Bone marrow (tissue), 2 donors: ENCODE measurements around the gene LDHA.
A peak's percentile ranks its signal among the peaks of the same experiment; 100 is the strongest.

Experiments
- DNase-seq, 2 donors: peaks; one replicate each; lab custom pipeline; 2025; lab: John Stamatoyannopoulos, UW

Gene LDHA

DNA sequence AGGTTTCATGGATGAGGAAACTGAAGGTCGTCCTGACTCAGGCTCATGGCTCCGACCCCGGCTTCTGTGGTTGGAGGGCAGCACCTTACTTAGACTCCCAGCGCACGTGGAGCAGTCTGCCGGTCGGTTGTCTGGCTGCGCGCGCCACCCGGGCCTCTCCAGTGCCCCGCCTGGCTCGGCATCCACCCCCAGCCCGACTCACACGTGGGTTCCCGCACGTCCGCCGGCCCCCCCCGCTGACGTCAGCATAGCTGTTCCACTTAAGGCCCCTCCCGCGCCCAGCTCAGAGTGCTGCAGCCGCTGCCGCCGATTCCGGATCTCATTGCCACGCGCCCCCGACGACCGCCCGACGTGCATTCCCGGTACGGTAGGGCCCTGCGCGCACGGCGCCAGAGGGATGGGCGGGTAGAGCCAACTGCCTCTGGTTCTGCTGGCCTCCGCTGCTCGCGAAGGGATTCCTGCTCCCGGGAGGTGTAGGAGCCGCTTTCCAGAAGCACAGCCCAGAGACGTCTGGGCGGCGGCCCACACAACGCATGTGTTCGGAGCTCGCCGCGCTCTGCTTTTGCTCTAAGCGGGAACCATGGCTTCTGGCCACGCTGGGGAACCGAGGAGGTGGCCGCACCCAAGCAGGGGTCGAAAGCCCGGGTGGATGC, at the start of gene LDHA:
LDHA (plus strand) TSS at position 289 of the 653 bp plus-strand sequence. CDS start 2,280 bp downstream, outside the sequence.
- DNase-seq, result peak; percentile 86 to 88

DNA sequence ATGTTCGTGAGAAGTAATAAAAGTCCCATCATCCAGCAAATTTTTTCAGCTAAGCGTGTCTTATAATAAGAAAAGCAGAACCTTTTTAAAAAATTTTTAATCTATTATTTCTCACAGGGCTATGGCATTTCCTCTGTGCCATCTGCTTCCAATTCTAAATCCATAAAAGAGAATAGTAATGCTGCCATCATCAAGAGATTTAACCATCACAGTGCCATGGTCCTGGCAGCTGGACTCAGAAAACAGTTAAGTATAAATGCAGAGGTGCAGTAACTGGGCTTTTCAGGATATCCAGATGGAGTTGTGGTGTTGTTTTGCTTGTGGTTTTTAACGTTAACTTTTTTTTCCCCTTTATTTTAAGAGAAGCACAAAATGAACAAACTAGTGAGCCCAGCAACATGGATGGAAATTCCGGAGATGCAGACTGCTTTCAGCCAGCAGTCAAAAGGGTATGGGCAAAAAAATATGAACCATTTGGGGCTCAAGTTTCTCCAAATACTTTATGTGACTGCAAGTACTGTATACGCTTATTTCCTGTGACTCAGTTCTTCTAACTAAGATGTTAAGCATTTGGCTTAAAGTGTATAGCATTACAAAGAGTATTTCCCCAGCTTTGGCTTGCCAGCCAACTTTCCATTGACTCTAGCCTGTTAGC, 46.8 kb upstream of the LDHA start:
- no peak for DNase-seq

DNA sequence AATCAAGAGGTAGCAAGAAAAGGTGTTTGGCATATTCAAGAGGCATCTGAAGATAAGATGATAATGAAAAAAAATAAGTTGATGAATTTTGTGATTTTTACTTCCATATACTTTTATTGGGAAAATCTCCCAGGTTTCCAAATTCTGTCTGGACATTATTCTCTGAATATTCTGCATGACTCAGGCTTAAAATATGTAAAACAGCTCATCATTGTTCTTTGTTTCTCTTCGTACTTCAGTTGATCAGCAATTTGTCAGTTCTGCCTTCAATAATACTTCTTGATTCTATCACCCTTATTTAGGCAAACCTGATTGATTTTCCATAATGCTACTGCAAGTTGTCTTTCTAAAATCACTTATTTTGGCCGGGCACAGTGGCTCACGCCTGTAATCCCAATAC, 41.8 kb upstream of the LDHA start:
- no peak for DNase-seq

DNA sequence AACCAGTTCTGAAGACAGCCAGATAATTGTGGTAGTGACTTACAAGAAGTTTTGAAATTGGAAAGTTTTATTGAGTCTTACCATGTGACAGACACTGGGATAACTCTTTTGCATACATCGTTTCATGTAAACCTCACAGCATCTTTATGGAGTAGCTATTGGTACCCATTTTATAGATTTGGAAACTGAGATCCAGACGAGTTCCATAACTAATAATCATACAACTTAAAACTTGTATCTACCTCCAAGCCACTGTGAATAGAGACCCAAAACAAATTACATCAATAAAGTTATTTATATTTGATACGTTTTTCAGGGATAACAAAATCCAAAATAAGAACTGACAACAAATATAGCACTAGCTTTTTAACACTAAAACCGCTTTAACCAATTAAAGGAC, 35.7 kb upstream of the LDHA start:
- no peak for DNase-seq

DNA sequence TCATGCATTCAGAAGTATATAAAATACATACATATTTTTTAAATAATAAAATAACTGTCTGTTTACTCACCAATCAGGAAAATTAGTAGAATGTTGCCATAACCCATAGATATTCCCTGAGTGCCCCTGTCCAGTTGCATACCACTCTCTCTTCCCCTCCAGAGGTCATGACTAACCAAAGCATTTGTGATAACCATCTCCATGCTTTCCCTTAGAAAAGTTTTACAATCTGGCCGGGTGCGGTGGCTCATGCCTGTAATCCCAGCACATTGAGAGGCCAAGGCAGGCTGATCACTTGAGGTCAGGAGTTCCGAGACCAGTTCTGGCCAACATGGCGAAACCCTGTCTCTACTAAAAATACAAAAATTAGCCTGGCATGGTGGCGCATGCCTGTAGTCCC, 33.2 kb upstream of the LDHA start:
- DNase-seq, result no peak

DNA sequence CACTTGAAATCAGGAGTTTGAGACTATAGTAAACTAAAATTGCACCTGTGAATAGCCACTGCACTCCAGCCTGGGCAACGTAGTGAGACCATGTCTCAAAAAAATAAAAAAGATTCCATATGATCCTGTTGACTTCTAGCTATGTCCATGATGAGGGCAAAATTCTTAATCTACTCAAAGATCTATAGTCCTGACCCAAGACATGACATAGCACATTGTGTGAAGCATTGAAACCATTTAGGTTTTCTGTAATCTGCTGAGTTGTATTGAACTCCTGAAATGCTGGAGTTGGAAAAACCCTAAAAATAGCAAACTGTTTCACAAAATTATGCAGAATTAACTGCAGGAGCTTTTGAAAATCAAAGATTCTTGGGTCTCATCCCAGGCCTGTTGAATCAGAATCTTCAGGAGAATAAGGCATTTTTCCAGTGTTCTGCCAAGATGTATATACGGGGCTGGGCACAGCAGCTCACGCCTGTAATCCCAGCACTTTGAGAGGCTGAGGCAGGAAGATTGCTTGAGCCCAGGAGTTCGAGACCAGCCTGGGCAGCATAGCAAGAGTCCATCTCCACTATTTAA, 29.8 kb upstream of the LDHA start:
- DNase-seq, result no peak

- DNase-seq, result no peak
Observed at GRCh38 chr11:18365741-18366140, 28.6 kb upstream of the LDHA start.

GRCh38 chr11:18366286-18366685, 28.1 kb upstream of the LDHA start:
- peak in 1 of 2 donors; percentile 56 for DNase-seq

DNA sequence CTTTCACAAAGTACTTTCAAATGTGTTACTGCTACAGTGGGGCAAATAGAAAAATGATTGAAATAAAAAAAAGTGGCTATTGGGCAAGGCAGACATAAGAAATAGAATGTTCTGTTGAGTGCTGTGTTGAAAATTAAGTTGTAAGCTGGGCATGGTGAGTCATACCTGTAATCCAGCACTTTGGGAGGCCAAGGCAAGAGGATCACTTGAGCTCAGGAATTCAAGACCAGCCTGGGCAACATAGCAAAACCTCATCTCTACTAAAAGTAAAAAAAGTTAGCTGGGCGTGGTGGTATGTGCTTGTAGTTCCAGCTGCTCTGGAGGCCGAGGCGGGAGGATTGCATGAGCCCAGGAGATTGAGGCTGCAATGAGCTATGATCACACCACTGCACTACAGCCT, 26.9 kb upstream of the LDHA start:
- no peak for DNase-seq

GRCh38 chr11:18368221-18368620, 26.1 kb upstream of the LDHA start:
- peak in 1 of 2 donors; percentile 50 for DNase-seq

DNA sequence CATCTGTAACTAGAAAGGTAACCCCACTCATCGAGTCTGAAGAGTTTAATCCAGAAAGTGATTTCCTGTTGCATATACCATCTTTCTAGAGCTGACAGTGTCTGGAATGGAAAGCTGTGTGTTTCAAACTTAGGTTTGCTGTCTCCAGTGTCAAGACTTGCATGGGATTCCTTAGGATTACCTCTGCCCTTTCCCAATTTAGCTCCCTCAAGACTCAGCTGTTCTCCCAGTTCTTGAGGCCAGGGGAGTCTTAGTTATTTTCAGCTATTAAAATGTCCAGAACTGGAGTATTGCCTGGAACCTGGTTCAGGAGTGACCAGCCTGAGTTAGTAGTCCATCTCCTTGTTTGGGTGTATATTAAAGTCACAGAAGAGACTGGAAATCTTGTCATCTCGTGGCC, 25.0 kb upstream of the LDHA start:
- DNase-seq, result no peak

- DNase-seq, result no peak
Observed at GRCh38 chr11:18371279-18371678, 23.1 kb upstream of the LDHA start.

- no peak for DNase-seq
Observed at GRCh38 chr11:18372201-18372600, 22.2 kb upstream of the LDHA start.

GRCh38 chr11:18374956-18375355, 19.4 kb upstream of the LDHA start:
- no peak for DNase-seq

GRCh38 chr11:18375941-18376340, 18.4 kb upstream of the LDHA start:
- no peak for DNase-seq

- DNase-seq, result no peak
Observed at GRCh38 chr11:18379201-18379600, 15.2 kb upstream of the LDHA start.

DNA sequence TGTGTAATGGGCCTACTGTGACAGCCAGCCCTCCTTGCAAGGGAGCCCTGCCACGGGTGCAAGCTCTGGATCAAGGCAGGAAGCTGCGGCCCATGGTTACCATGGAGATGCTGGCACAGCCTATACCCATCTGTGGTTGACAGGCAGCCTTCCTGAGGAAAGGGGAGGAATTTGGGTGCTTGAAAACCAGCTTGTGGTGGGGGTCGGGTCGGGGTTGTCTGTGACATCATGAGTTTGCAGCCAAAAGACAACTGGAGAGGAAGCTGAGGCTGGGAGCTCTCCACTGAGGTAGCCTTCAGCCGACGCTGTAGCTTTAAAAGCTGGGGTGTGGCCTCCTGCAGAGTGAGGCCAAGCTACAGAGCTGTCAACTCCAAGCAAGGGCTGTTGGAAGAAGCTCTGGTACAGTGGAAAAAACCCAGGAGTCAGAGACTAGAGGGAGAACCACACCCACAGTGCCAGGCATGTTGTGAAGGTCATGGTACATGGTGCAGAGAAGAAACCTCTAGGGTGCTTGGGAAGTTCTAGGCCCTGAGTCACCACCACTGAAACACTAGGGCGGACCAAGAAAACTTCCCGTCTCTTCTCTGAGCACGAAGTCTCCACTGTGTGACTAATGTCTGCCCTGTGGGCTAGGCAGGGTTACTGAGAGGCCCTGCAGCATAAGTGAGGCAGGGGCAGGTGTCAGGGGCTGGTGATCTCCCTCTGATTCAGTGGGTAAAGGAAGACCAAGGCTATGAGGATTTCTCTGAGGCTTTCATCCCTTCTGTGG, 10.8 kb upstream of the LDHA start:
- peak; percentile 54 to 94 for DNase-seq

DNA sequence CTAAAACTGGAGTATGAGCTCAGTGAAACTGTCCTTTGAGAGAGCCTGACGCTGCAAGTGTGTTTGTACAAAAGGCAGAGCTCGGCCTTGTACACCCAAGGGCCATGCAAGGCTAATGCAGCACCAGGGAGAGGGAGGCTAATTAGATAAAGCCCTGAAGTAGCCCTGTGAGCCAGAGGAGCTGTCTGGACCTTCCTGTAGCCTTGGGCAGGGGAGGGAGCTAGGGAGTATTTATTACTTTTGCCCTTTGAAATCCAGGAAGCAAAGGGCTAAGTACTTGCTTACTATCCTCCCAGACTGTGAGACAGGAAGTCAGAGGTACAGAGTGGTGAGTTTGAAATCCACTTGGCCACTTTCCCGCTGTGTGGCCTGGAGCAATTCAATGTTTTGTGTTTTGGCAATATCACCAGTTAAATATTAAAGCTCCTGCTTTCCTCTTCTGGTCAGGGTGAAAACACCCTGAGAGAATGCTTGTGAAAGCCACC, 10.2 kb upstream of the LDHA start:
- peak; percentile 47 to 50 for DNase-seq

DNA sequence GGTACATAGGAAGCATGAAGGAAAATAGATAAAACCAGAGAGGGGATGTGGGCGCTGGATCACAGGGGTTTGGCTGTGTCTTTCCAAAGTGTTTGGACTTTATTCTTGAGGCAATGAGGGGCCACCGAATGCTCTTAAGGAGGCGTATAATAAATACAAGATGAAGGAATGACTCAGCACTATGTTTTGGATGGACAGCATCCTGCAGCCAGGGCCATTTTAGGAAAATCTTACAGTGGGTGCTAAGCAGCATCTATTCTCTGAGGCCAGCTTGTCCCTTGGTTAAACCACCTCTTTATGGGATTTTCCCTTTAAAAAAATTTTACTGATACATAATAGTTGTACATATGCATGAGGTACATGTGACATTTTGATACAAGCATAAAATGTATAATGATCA, 4.3 kb upstream of the LDHA start:
- no peak for DNase-seq

- no peak for DNase-seq
Observed at GRCh38 chr11:18392434-18393321, 1.7 kb upstream of the LDHA start.

DNA sequence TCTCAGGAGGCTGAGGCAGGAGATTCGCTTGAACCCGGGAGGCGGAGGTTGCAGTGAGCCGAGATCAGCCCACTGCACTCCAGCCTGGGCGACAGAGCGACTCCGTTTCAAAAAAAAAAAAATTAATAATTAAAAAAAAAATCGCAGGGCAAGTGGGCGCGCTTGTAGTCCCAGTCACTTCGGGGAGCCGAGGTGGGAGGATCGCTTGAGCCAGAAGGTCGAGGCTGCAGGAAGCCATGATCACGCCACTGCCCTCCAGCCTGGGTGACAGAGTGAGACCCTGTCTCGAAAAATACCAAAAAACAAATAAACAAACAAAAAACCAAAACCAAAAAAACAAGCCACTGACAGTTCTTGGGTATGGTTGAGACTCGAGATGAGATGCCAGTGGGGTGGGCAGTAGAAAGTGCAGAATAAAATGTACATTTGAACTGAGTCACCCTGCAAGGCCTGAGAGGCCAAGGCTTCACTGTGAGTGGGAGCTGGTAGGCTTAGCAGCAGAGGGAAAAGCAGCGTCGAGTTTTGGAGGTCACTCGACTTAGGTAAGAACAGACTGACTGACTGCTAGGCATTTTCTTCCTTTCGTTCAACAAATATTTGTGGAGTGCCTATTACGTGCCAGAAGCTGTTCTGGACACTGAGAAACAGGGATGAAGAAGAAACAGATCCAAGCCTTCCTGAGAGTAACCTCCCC, 635 bp upstream of the LDHA start:
- DNase-seq, result no peak
